ENCODE measurements around the gene TRIM63. TPM values are rescaled to one million over a fixed set of nuclear protein-coding genes. Genes with fewer than 3 reads are reported as not detected.
"Not testable (repeated sequence)": the region's sequence is repeated elsewhere in the genome, so short reads cannot be mapped to it uniquely, and the experiment has no call there.

The TRIM63 gene
- not detected in 2 replicates for total RNA-seq

DNA sequence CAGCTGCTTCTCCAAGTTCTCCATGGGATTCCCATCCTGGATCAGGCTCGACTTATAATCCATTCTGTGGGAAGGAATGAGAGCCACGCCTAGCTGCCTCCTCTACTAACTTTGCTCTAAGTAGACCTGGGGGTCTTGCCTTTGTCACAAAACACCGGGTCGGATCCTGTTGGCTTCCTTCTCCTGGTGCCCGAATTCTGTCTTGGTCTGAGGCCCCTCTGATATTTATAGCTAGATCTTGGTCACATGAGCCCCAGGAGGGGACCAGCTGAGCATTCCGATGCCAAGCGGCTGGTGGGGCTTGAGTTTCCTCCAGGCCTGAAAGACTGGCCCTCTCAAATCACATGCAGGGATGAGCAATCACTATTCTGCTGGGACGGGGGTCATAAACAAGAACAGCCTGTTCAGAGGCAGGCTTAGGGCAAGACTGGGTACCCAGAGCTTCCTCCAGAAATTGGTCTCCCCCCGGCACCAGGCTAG, at the start of gene TRIM63:
TRIM63 (minus strand) TSS at position 199 of the 480 bp plus-strand sequence; CDS start at position 63, 136 bp downstream.
- no peak within 1 kb of the TSS for H3K27ac Mint-ChIP-seq
- H3K9me3 Mint-ChIP-seq, result no peaks in the 10 kb centered on the region
- DNase-seq, result no peak
- H3K4me1 Mint-ChIP-seq, result no peaks in the 10 kb centered on the region
- H3K27me3 Mint-ChIP-seq, result peaks cover 35% of the 10 kb centered on the region
- intact Hi-C loops (cut with micrococcal nuclease), result no loop called here
- no peak within 1 kb of the TSS for H3K4me3 Mint-ChIP-seq
- no peaks in the 10 kb centered on the region for H3K36me3 Mint-ChIP-seq (ENCODE audit: low read depth)

DNA sequence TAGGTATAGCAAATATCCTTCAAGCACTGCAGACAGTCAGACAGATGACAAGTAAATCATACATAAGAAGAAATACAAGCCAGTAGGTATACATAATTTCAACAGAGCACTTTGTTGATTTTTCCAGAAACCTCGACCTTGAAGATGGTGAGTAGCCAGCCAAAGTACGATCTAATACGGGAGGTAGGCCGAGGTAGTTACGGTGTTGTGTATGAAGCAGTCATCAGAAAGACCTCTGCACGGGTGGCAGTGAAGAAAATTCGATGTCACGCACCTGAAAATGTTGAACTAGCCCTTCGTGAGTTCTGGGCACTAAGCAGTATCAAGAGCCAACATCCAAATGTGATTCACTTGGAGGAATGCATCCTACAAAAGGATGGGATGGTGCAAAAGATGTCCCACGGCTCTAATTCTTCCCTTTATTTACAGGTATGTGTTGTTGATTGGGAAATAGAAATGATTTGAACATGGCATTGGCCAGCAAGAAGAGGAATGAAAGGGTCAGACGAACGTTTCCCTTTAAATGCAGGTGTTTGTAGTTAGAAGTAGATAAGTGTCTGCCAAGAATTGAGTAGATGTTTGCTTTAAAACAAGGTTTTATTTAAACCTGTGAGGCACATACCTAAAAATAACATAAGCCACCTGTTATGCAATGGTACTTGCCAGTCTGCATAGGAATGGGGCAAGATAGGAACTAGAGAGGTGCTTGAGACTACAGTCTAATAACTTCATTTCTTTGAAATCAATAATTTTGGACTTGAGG, 46.9 kb upstream of the TRIM63 start:
- Mint-ChIP-seq H3K27ac (peak overlapping the region; percentile 23), H3K36me3 (ENCODE audit: low read depth) (peaks cover 32% of the 10 kb centered on the region), H3K27me3 (no peaks in the 10 kb centered on the region), H3K4me1 (peaks cover 43% of the 10 kb centered on the region), H3K9me3 (no peaks in the 10 kb centered on the region), H3K4me3 (no peak overlapping the region)
- DNase-seq, result no peak
- intact Hi-C loops (cut with micrococcal nuclease), result loop anchor here (5.0 kb wide), 3 partner anchors 77 to 318 kb away; partner anchors contain the start of gene DHDDS

DNA sequence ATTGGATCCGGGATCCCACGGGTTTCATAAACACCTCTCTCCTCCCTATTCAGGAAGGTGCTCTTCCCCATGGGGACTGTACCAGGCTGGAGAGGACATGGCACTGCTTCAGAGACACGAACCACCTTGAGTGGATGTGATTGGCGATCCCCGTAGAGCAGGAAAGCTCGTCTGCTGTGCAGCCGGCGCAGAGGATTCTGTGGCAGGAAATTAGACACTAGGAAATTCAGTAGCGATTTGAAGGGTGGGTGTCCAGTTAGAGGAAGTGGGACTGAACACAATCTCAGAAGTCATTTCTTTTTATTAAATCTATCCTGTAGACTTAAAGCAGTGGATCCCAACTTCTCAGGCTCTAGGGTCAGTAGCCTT, 45.0 kb upstream of the TRIM63 start:
- DNase-seq, result no peak
- Mint-ChIP-seq H3K9me3 (no peaks in the 10 kb centered on the region), H3K36me3 (ENCODE audit: low read depth) (peaks cover 19% of the 10 kb centered on the region), H3K4me1 (peaks cover 30% of the 10 kb centered on the region), H3K4me3 (peak overlapping the region; percentile 90), H3K27ac (peak overlapping the region; percentile 95), H3K27me3 (no peaks in the 10 kb centered on the region)
- intact Hi-C loops (cut with micrococcal nuclease), result loop anchor here (5.0 kb wide), 3 partner anchors 75 to 320 kb away; partner anchors contain the start of gene DHDDS

DNA sequence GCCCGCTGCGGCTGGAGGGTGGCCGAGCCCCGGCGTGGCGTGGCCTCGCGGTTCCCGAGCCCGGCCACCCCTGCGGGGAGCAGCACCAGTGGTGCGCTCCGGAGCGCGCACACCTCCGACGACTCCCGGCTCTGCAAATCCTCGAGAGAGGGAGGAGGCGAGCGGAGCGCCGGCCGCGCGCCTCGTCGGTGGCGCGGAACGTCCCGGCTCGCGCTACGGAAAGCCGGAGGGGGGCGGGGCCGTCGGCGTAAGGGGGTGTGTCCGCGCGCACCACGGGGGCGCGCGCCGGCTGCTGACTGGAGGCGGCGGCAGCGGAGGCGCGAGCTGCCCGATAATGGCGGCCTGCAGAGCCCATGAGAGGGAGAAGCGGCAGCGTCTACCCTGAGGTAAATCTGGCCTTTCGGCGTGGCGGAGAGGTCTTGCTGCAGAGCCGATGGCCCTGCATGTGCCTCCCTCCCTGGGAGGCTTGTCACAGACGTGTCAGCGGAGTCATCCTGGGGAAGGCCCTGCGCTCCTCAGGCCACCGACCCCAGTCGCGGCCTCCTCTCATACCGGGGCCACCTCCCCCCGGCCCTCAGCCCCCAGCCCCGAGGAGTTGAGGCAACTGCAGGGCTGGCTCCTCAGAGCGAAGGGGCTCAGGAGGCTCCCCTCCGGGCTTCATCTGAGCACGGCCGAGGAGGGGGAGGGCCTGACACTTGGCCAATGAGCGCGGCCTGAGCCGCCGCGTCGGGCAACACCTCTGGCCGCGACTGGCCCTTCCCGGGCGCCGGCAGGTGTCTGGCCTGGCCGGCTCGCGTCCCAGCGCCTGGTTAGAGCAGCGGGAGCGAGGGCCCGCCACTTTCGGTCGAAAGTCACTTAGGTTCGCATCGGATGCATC, 44.3 kb upstream of the TRIM63 start, which contains the start of gene PDIK1L:
PDIK1L (plus strand) TSS at position 295 of the 877 bp plus-strand sequence. CDS start 2,485 bp downstream, outside the sequence.
- DNase-seq, result peak; percentile 98
- H3K27me3 Mint-ChIP-seq, result no peaks in the 10 kb centered on the region
- H3K9me3 Mint-ChIP-seq, result no peaks in the 10 kb centered on the region
- peaks cover 16% of the 10 kb centered on the region for H3K36me3 Mint-ChIP-seq (ENCODE audit: low read depth)
- intact Hi-C loops (cut with micrococcal nuclease), result loop anchor here (1.0 to 5.0 kb wide), 8 partner anchors 12 to 321 kb away; partner anchors contain the start of genes CEP85, DHDDS and PAFAH2
- H3K27ac Mint-ChIP-seq, result peak within 1 kb of the TSS; percentile 95
- peaks cover 28% of the 10 kb centered on the region for H3K4me1 Mint-ChIP-seq
- H3K4me3 Mint-ChIP-seq, result peak within 1 kb of the TSS; percentile 90

DNA sequence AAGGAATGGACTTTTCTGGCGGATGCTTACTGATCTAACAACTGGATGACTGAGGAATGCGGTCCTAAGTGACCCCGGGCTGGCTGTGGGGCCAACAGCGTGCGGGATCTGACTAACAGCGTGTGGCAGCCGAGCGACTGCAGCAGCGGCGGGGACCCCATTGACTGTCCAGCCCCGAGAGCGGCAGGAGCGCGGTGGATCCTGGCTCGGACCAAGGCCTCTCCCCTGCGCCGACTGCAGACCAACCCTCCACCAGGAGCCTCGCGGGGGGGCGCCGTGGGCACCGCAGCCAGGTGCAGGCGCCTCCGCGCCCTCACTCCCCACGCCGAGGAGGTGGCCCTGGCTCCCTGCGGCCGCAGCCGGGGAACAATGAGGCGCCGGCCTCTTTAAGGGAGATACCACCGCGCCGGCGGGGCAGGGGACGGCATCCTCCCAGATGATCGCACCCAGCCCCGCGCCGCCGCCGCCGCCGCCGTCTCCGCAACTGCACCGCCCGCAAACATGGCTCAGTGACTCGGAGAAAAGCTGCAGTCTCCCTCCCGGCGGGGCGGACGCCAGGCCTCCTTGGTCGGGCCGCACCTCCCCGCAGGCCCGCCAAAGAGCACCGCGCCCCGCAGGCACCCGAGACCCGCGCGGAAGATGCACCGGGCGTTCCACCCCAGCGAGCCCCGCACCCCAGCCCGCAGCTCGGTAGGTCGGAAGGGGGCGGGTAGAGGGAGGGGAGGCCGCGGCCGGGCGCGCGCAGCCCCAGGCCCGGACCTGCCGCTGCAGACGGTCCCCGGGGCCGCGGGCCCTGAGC, 43.5 kb upstream of the TRIM63 start:
- peak overlapping the region; percentile 89 for H3K4me3 Mint-ChIP-seq
- peak; percentile 94 for DNase-seq
- intact Hi-C loops (cut with micrococcal nuclease), result loop anchor here (1.0 to 5.0 kb wide), 8 partner anchors 12 to 321 kb away; partner anchors contain the start of genes CEP85, DHDDS and PAFAH2
- peak overlapping the region; percentile 84 for H3K27ac Mint-ChIP-seq
- peaks cover 14% of the 10 kb centered on the region for H3K36me3 Mint-ChIP-seq (ENCODE audit: low read depth)
- no peaks in the 10 kb centered on the region for H3K9me3 Mint-ChIP-seq
- H3K27me3 Mint-ChIP-seq, result no peaks in the 10 kb centered on the region
- H3K4me1 Mint-ChIP-seq, result peaks cover 28% of the 10 kb centered on the region

DNA sequence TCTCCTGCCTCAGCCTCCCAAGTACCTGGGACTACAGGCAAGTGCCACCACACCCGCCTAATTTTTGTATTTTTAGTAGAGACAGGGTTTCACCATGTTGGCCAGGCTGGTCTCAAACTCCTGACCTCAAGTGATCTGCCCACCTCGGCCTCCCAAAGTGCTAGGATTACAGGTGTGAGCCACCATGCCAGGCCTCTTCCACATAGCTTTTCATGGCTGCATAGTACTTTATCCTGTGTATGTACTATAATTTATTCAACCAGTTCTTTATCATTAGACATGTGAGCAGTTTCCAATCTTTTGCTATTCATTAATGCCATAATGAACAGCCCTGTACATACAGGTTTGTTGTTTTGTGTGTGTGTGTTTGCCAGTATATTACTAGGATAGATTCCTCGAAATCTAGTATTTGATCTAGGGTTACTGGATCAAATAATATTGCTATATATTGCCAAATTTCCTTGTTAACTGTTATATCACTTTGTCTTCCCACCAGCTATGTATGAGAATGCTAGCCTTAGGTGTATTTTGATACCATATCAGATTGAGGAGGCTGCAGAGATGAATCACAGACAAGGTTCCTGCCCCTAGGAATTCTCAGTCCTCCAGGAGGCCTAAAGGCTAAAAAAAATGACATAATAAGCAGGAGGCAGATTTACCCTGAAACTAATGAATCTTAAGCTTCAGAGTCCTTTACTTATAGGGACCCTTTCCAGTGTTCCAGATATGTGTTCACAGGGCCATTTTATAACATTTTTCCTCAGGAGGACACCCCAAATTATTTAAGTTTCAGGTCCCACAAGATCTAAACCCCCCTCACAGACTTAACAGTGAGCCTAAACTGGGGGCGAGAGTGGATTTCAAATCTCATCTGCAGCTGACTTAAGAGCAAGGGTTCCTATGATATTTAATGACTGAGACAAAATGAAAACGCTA, 42.1 kb upstream of the TRIM63 start:
- peak overlapping the region; percentile 84 for H3K27ac Mint-ChIP-seq
- peaks cover 5% of the 10 kb centered on the region for H3K27me3 Mint-ChIP-seq
- peaks cover 9% of the 10 kb centered on the region for H3K36me3 Mint-ChIP-seq (ENCODE audit: low read depth)
- no peak for DNase-seq
- intact Hi-C loops (cut with micrococcal nuclease), result loop anchor here (5.0 kb wide), 4 partner anchors 53 to 323 kb away; partner anchors contain the start of gene DHDDS
- no peaks in the 10 kb centered on the region for H3K9me3 Mint-ChIP-seq
- H3K4me3 Mint-ChIP-seq, result peak overlapping the region; percentile 89
- peaks cover 32% of the 10 kb centered on the region for H3K4me1 Mint-ChIP-seq

DNA sequence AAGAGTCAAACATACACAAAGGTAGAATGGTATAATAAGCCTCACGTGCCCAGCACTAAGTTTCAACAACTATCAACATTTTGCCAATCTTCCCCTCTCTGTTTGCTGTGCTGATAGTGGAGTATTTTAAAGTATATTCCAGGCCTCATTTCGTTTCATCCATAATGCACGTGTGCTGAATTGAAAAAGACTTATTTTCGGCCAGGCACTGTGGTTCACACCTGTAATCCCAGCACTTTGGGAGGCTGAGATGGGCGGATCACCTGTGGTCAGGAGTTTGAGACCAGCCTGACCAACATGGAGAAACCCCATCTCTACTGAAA, 37.8 kb upstream of the TRIM63 start:
- not testable (repeated sequence) for H3K9me3 Mint-ChIP-seq; DNase-seq; H3K4me3 Mint-ChIP-seq; H3K36me3 Mint-ChIP-seq (ENCODE audit: low read depth)
- intact Hi-C loops (cut with micrococcal nuclease), result loop anchor here (1.0 to 5.0 kb wide), 3 partner anchors 40 to 312 kb away; no protein-coding TSS in a partner anchor
- Mint-ChIP-seq H3K27ac (peak overlapping the region; percentile 41), H3K4me1 (peaks cover 13% of the 10 kb centered on the region), H3K27me3 (peaks cover 19% of the 10 kb centered on the region)

DNA sequence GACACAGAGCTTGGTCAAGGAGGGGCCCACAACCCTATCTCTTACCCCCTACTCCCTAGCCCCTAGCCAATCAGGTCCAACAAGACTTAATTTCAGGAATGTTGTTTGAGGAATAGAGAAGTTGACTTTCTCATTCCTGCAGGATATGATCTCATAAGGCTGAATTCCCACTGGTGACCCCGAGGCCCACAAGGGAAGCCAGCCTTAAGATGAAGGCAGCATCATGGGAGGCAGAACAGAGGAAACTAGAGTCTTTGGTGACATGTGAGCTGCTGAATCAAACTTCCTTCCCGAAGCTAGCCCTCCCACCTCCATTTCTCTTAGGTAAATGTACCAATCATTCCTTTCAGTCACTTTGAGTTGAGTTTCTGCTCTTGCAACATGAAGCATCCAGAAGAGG, 35.1 kb upstream of the TRIM63 start:
- Mint-ChIP-seq H3K9me3 (no peaks in the 10 kb centered on the region), H3K27me3 (peaks cover 20% of the 10 kb centered on the region), H3K36me3 (ENCODE audit: low read depth) (no peaks in the 10 kb centered on the region), H3K27ac (no peak overlapping the region), H3K4me1 (peaks cover 11% of the 10 kb centered on the region), H3K4me3 (no peak overlapping the region)
- no peak for DNase-seq
- intact Hi-C loops (cut with micrococcal nuclease), result no loop called here

DNA sequence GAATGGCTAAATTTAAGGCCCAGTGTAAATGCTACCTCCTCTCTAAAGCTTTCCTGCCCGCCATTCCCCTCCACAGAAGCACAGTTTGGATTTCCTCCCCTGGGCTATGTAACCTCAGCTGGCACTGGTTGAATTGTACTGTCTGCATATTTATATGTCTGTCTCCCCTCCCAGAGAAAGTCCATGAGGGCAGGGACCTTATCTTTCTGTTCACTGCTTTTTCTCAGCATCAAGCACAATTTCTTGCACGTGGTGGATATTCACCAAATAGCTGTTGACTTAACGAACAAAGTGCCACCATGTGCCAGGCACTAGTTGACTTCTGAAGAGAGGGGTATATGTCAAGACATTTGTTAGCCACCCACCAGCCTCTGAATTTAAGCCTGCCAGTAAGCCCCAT, 34.7 kb upstream of the TRIM63 start:
- intact Hi-C loops (cut with micrococcal nuclease), result no loop called here
- Mint-ChIP-seq H3K4me3 (no peak overlapping the region), H3K4me1 (peaks cover 11% of the 10 kb centered on the region), H3K27ac (no peak overlapping the region), H3K9me3 (no peaks in the 10 kb centered on the region), H3K36me3 (ENCODE audit: low read depth) (no peaks in the 10 kb centered on the region), H3K27me3 (peaks cover 20% of the 10 kb centered on the region)
- no peak for DNase-seq

DNA sequence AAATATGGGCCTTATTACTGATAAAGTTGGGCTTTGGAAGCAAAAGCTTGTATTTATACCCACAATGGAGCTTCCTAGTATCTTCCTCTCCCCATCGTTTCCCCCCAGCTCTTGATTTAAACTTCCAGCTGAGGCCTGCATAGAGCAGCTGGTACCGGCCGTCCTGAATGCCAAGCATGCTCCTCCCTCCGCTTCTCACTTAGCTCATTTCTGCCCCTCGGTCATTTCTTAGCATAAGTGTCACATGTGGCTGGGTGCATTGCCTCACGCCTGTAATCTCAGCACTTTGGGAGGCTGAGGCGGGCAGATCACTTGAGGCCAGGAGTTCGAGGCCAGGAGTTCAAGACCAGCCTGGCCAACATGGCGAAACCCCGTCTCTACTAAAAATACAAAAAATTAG, 32.8 kb upstream of the TRIM63 start:
- DNase-seq; H3K4me3 Mint-ChIP-seq; H3K27ac Mint-ChIP-seq; H3K36me3 Mint-ChIP-seq (ENCODE audit: low read depth); intact Hi-C loops (cut with micrococcal nuclease); H3K4me1 Mint-ChIP-seq; H3K9me3 Mint-ChIP-seq: not testable (repeated sequence)
- peaks cover 23% of the 10 kb centered on the region for H3K27me3 Mint-ChIP-seq

DNA sequence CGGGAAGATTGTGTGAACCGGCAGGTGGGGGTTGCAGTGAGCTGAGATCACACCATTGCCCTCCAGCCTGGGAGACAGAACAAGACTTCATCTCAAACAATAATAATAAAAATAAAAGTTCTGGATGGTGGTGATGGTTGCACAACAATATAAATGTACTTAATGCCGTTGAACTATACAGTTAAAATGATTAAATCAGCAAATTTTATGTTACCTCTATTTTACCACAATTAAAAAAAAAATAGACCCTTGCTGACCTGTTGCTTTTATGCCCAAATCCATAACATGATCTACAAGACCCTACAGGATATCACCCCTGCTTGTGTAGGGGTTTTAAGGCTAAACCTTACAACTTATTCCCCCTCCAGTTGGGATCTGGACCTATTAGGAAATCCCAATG, 32.4 kb upstream of the TRIM63 start:
- no peak for DNase-seq
- Mint-ChIP-seq H3K9me3 (no peaks in the 10 kb centered on the region), H3K4me3 (no peak overlapping the region), H3K36me3 (ENCODE audit: low read depth) (no peaks in the 10 kb centered on the region), H3K27me3 (peaks cover 20% of the 10 kb centered on the region), H3K4me1 (peaks cover 5% of the 10 kb centered on the region), H3K27ac (no peak overlapping the region)
- intact Hi-C loops (cut with micrococcal nuclease), result no loop called here

DNA sequence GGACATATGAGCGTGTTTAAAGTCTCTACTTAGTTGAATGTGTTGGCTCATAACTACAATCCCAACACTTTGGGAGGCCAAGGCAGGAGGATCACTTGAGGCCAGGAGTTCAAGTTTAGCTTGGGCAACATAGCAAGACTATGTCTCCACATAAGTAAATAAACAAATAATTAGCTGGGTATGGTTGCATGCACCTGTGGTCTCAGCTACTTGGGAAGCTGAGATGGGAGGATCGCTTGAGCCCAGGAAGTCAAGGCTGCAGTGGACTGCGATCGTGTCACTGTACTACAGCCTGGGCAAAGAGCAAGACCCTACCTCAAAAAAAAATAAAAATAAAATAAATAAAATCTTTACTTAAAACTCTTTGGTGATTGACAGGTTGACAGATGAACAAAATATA, 31.2 kb upstream of the TRIM63 start:
- Mint-ChIP-seq H3K36me3 (ENCODE audit: low read depth) (no peaks in the 10 kb centered on the region), H3K27ac (no peak overlapping the region), H3K9me3 (no peaks in the 10 kb centered on the region), H3K4me3 (no peak overlapping the region), H3K27me3 (peaks cover 22% of the 10 kb centered on the region), H3K4me1 (peaks cover 4% of the 10 kb centered on the region)
- DNase-seq, result no peak
- intact Hi-C loops (cut with micrococcal nuclease), result no loop called here
